GM21423 (cell line): ENCODE measurements around the gene ALDH9A1.
"Not testable (repeated sequence)": the region's sequence is repeated elsewhere in the genome, so short reads cannot be mapped to it uniquely, and the experiment has no call there.

Experiments used
- ATAC-seq: cut with Tn5 transposase; IDR thresholded peaks from one replicate; pipeline ENCODE4 v1.9.1; 2021; ENCODE audit warnings: mild to moderate bottlenecking, moderate library complexity; ENCODE audit not compliant: unreplicated experiment

ALDH9A1 gene

DNA sequence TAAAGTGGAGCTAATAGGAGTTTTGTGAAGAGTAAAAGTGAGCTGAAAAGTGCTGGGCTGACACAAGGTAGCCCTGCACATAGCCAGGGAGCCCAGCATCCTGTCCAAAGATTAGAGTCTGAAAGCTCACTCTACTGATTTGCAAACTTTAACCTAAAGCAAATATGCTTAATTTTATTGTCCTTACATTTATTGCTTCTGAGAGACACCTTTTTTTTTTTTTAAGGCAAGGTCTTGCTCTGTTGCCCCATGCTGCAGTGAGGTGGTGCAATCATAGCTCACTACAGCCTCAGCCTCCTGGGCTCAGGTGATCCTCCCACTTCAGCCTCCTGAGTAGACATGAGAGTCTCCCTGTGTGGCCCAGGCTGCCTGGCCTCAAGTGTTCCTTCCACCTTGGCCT lies 50.8 kb downstream of the ALDH9A1 start:
- no peak for ATAC-seq

- ATAC-seq = peak; percentile 50
These were observed 52.6 kb downstream of the ALDH9A1 start for GRCh38 chr1:165645654-165646366.

DNA sequence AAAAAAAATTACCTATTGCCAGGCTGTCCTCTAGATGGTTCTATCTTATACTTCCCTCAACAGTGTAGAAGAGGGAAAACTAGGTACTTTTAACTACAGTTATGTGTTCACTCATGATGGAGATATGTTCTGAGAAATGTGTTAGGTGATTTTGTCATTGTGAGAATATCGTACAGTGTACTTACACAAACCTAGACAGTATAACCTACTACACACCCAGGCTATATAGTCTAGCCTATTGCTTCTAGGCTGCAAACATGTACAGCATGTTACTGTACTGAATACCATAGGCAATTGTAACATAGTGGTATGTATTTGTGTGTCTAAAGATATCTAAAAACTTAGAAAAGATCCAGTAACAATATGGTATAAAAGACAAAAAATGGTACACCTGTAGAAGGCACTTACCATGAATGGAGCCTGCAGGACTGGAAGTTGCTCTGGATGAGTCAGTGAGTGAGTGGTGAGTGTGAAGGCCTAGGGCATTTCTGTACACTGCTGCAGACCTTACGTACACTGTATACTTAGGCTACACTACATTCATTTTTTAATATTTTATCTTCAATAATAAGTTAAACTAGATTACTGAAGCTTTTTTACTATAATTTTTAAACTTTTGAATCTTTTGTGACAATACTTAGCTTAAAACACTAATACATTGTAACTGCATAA lies 54.2 kb downstream of the ALDH9A1 start:
- ATAC-seq = no peak

GRCh38 chr1:165641231-165641987 lies 57.0 kb downstream of the ALDH9A1 start:
- ATAC-seq = no peak

DNA sequence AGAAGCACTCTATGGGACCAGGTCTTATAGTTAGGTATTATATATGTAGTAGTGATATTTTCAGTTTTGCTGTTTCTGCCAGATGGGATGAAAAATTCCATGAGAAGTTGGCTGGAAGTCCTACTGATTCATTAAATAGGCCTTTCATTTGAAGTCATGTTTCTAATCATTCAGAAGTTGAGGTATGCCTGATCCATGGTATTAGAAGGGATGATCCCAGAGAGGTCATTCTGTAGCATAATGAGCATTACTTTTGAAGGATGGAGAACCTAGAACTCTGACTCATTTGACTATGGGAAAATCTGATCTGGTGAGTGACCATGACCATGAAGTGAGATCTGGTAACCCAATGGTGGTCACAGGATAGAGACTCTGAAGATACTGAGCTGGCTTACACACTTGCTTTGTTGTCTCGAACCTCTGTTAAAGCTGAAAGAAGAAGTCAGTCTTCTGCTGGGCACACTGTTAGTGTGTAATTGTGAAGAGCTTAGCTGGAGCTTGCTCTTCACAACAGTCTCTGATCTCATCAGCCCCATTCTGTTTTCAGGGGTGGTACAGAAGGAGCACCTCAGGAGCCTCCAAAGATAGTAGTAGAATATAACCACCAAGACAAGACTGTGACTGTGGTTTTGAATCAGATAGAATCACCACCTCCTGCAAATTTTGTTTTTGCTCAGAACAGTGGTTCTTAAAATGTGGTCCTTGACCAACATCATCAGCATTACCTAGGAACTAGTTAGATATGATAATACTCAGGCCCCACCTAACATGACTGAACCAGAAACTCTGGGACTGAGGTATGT lies 58.3 kb downstream of the ALDH9A1 start:
- no peak for ATAC-seq

GRCh38 chr1:165638211-165638610 lies 60.2 kb downstream of the ALDH9A1 start:
- not testable (repeated sequence) for ATAC-seq

DNA sequence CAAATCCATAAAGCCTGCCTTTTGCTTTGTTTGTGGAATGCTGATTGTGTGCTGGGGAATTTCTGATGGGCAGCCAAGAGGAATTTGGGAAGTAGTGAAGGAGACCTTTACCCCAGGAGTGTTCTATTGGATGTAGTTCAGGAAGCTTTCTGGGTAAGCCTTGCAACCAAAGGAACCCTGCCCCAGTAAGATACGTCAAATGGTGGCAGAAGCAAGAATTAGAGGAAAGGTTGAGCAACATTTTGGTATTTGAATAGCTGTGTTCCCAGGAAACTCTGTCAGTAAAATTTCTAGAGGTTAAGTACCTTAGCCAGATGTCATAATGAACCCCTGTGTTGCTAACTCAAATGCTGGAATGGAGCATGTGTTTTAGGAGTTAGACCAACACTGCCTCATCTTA lies 60.9 kb downstream of the ALDH9A1 start:
- ATAC-seq = no peak

DNA sequence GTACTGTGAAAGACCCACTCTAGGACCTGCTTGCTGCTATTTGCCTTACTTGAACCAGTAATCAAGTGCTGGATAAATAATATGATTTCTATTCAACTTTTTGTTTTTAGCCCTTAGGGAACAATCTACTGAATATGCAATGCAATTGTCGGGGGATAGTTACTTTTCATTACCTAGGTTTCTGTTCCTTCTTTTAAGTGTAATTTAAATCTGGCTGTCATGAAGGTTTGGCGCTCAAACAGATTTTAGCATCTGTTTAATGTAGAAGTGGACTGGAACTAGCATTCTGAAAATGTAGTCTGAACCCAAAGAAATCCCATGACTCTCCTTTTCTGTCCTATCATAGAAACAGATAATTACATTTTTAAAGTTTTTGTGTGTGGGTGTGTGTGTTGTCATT lies 62.5 kb downstream of the ALDH9A1 start:
- ATAC-seq = no peak

DNA sequence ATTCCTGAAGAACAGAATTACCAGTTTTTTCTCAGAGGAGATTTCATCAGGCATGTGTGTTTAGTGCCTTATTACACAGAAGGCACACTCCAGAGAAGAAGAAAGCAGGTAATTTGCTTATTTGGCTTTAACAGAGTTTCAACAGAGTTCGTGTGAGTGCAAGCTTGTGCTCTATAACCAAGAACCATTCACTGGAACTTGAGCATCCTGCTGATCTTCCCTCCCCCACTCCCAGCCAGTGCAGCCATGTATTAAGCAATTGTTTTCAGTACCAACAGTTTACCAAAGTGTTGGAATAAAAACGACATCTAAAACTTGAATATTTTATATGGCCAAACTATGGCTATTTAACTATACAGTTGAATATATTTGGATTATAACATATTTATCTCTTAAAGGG lies 63.0 kb downstream of the ALDH9A1 start:
- no peak for ATAC-seq

DNA sequence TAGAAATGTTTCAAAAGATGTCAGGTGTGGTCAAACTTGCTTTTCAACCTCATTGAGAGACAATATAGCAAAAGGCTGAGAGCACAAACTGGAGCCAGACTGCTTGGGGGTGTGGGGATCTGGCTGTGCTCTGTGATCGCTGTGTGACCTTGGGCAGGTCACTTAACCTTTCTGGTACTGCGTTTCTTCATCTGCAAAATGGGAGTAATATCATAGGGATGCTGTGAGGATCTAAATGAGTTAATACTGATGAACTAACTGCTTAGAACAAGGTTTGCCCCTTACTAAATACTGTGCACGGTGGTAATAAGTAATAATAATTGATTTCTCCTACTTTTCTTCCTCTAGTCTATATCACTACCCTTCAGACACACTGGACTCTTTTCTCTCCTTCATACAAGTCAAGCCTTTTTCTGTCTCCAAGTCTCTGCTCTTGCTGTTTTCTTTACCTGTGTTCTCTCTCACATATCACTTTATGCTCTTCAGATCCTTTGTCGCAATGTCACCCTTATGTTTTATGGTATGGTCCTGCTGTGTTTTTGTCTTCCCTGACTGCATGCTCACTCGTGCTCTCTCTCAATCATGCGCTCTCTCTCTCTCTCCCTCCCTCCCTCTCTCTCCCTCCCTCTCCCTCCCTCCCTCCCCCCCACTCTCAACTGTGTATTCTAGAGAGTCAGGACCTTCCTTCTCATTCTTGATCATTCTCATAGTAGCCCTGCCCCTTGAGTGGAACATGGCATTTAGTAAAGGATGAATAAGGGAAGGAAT lies 64.0 kb downstream of the ALDH9A1 start:
- no peak for ATAC-seq

GRCh38 chr1:165633614-165634013 lies 64.7 kb downstream of the ALDH9A1 start:
- no peak for ATAC-seq

DNA sequence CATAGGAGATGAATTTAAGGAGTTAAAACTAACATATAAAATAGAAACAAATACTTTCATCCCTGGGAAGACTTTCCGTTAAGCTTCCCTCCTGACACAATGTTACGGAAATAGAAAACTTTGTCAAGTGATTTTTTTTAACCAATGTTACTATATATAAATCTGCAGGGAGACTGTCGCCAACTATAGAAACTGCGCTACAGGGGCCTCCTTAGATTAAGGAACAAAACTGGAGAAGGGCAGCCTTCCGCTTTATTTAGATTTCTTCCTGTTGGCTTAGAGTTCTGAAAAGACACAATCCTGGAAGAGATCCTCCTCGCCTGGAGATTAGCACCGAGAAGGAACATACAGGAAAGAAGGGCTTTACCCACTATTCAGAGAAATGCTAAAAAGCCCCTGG lies 65.9 kb downstream of the ALDH9A1 start:
- no peak for ATAC-seq

DNA sequence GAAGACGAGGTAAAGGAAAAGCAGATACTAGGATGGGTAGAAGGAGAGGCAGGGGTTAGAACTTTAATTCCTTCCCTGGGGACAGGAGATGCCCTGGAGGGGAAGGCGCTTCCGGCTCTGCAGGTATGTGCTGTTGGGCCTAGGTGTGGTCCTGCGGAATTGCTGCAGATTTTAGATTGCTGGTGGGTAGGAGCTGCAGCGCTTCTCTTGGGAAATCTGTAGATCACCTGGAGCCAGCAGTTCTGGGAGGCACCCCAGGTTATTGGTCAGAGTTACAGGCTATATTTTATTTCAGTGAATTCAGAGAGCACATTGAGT lies 66.3 kb downstream of the ALDH9A1 start:
- no peak for ATAC-seq

- ATAC-seq = peak; percentile 30
These were observed 66.8 kb downstream of the ALDH9A1 start for GRCh38 chr1:165631342-165632151.

DNA sequence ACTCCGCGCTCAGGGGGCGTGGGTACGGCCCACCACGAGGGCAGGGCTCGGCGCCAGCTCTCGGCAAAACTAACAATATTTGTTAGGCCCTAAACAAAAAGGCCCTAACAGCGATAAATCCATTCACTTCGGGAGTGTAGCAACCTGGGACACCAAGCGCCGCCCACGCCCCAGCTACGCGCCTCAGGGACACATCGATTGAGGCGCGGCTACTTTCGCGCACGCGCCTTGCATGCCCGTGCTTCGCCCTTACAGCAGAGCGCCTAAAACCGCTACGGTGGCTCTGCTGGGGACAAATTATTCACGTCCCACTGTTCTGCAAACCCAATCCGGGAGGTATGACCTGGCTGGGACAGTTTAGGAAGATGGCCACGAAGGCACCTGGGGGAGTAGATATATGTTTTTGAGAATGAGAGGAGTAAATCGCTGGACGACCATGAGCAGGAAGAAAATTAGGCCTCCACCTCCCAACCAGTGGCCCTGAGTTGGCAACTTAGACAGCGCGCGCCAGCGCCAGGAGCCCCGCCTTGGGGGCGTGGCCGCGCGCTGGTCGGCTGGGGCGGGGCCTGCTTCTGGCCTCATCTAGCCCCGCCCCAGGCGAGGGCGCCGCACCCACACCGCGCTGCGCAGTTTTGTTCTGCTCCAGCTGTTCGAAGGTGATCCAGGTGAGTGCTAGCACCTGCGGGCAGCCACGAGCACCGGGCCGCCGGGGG lies 67.6 kb downstream of the ALDH9A1 start, which contains the start of gene MGST3:
TSS of gene MGST3 (plus strand) at position 606 of the 713 bp plus-strand sequence. CDS start 18,614 bp downstream, outside the sequence.
- ATAC-seq = peak; percentile 80

- ATAC-seq = no peak
These were observed 68.3 kb downstream of the ALDH9A1 start for GRCh38 chr1:165629848-165630628.

GRCh38 chr1:165629151-165629550 lies 69.2 kb downstream of the ALDH9A1 start:
- ATAC-seq = no peak
